Renal cortical epithelial cell (primary cell): ENCODE results near the gene LMF1. TPM values are rescaled to one million over a fixed set of nuclear protein-coding genes. Genes with fewer than 3 reads are reported as not detected.
"Not testable (repeated sequence)": the region's sequence is repeated elsewhere in the genome, so short reads cannot be mapped to it uniquely, and the experiment has no call there.

Experiments used
- DNase-seq: peaks from one replicate; pipeline ENCODE4 v3.0.0-alpha.2; 2011; ENCODE audit warnings: low read depth
- total RNA-seq: library from RNA; depleted of rRNA; stranded (reverse); fragments of >200 nt; gene quantifications from 2 replicates; pipeline ENCODE4 v1.2.3, GENCODE V29; 2014

LMF1 gene
- total RNA-seq, 1 donor from 2014 or later = 27.6 TPM

- no peak for DNase-seq
Measured at GRCh38 chr16:831571-832413, 139.0 kb downstream of the LMF1 start.

GRCh38 chr16:830871-831570 lies 139.8 kb downstream of the LMF1 start:
- DNase-seq = no peak

- DNase-seq = no peak
Measured at GRCh38 chr16:830107-830870, 140.5 kb downstream of the LMF1 start.

GRCh38 chr16:828891-829290 lies 141.9 kb downstream of the LMF1 start:
- no peak for DNase-seq

GRCh38 chr16:827513-827912 lies 143.3 kb downstream of the LMF1 start:
- DNase-seq = no peak

- DNase-seq = no peak
Measured at GRCh38 chr16:825341-826061, 145.3 kb downstream of the LMF1 start.

GRCh38 chr16:824601-825000 lies 146.2 kb downstream of the LMF1 start:
- no peak for DNase-seq

GRCh38 chr16:824194-824593 lies 146.6 kb downstream of the LMF1 start:
- no peak for DNase-seq

- DNase-seq = no peak
Measured at GRCh38 chr16:822909-823297, 147.9 kb downstream of the LMF1 start.

GRCh38 chr16:822174-822908 lies 148.4 kb downstream of the LMF1 start:
- no peak for DNase-seq

GRCh38 chr16:821751-822150 lies 149.0 kb downstream of the LMF1 start:
- DNase-seq = no peak

- DNase-seq = no peak
Measured at GRCh38 chr16:820748-821147, 150.0 kb downstream of the LMF1 start.

GRCh38 chr16:820044-820408 lies 150.8 kb downstream of the LMF1 start:
- not testable (repeated sequence) for DNase-seq

GRCh38 chr16:819336-820043 lies 151.3 kb downstream of the LMF1 start:
- DNase-seq = no peak

GRCh38 chr16:818592-818991 lies 152.2 kb downstream of the LMF1 start:
- DNase-seq = no peak

- no peak for DNase-seq
Measured at GRCh38 chr16:818132-818531, 152.7 kb downstream of the LMF1 start.

- no peak for DNase-seq
Measured at GRCh38 chr16:817001-817906, 153.5 kb downstream of the LMF1 start.

- DNase-seq = no peak
Measured at GRCh38 chr16:815861-816260, 154.9 kb downstream of the LMF1 start.

GRCh38 chr16:814974-815373 lies 155.8 kb downstream of the LMF1 start:
- peak; percentile 2 for DNase-seq
